ENCODE data around the gene SH3RF3.

- TF ChIP-seq CTCF (IDR thresholded peaks at IDR 0.05) = no peak
- TF ChIP-seq POLR2A (IDR thresholded peaks at IDR 0.05) = no peak
Measured at GRCh38 chr2:109120166-109120565, 8.8 kb upstream of the SH3RF3 start.
